CD14-positive monocyte (primary cell): ENCODE measurements around the gene AQP6. TPM values are rescaled to one million over a fixed set of nuclear protein-coding genes. Genes with fewer than 3 reads are reported as not detected.

ENCODE experiments used
- DNase-seq, 3 donors: peaks; one replicate each; pipeline ENCODE4 v3.0.0-alpha.2; 2011 to 2022
- H2AFZ ChIP-seq: 2 replicates; pipeline ENCODE4 v1.6.0; 2012; ENCODE audit warnings: mild to moderate bottlenecking, low read depth, low read length, inconsistent platforms; ENCODE audit not compliant: insufficient read depth, poor library complexity, severe bottlenecking
- H3K27ac ChIP-seq, 2 donors: 1 replicate in 1 of 2; 2 replicates in 1 of 2; pipeline ENCODE4 v1.5.1; 2012 to 2013; ENCODE audit warnings: low read length in 2 of 2, control low read depth in 1 of 2, inconsistent platforms in 1 of 2, low read depth in 1 of 2, mild to moderate bottlenecking in 1 of 2
- H3K27me3 ChIP-seq, 2 donors: one replicate each; pipeline versions ENCODE4 v1.6.0 to v1.6.1; 2011 to 2013; ENCODE audit warnings: low read length in 2 of 2; ENCODE audit not compliant: control insufficient read depth in 2 of 2, insufficient read depth in 2 of 2
- H3K36me3 ChIP-seq, 2 donors: replicated peaks in 1 of 2; 1 replicate in 1 of 2; 2 replicates in 1 of 2; pipeline versions ENCODE4 v1.5.1 to v1.6.1; 2012 to 2013; ENCODE audit warnings: low read length in 2 of 2, control low read depth in 1 of 2, inconsistent platforms in 1 of 2, mild to moderate bottlenecking in 1 of 2; ENCODE audit not compliant: insufficient read depth in 2 of 2, control insufficient read depth in 1 of 2
- H3K4me1 ChIP-seq, 2 donors: 1 replicate in 1 of 2; 2 replicates in 1 of 2; pipeline versions ENCODE4 v1.5.1 to v1.6.1; 2012 to 2013; ENCODE audit warnings: low read length in 2 of 2, control low read depth in 1 of 2, inconsistent platforms in 1 of 2, mild to moderate bottlenecking in 1 of 2, moderate library complexity in 1 of 2; ENCODE audit not compliant: insufficient read depth in 2 of 2, control insufficient read depth in 1 of 2
- H3K4me2 ChIP-seq: replicated peaks from 2 replicates; pipeline ENCODE3; 2012; ENCODE audit warnings: low read length, moderate library complexity, mild to moderate bottlenecking; ENCODE audit not compliant: poor library complexity, severe bottlenecking; ENCODE audit errors: extremely low read depth
- H3K4me3 ChIP-seq, 3 experiments: fragments of 200-600 bp in 1 of 3; sonication (generic) in 1 of 3; replicated peaks in 1 of 3; 1 replicate in 2 of 3; 2 replicates in 1 of 3; pipeline ENCODE4 v1.5.1; 2011 to 2013; ENCODE audit warnings: low read length in 3 of 3, mild to moderate bottlenecking in 3 of 3, control low read depth in 2 of 3, low read depth in 2 of 3, inconsistent platforms in 1 of 3, moderate library complexity in 1 of 3
- H3K79me2 ChIP-seq: 2 replicates; pipeline ENCODE4 v1.6.0; 2012; ENCODE audit warnings: mild to moderate bottlenecking, control low read depth, inconsistent platforms, low read length, moderate library complexity; ENCODE audit not compliant: insufficient read depth
- H3K9ac ChIP-seq: 2 replicates; pipeline ENCODE4 v1.6.0; 2017; ENCODE audit warnings: low read length, mild to moderate bottlenecking; ENCODE audit not compliant: insufficient read depth, poor library complexity, severe bottlenecking
- H3K9me3 ChIP-seq, 2 donors: replicated peaks in 1 of 2; 1 replicate in 1 of 2; 2 replicates in 1 of 2; pipeline versions ENCODE4 v1.5.1 to v1.6.1; 2012 to 2013; ENCODE audit warnings: low read length in 2 of 2, control low read depth in 1 of 2; ENCODE audit not compliant: control insufficient read depth in 1 of 2, insufficient read depth in 1 of 2
- H4K20me1 ChIP-seq: 2 replicates; pipeline ENCODE4 v1.6.0; 2012; ENCODE audit warnings: mild to moderate bottlenecking, low read length, control low read depth, moderate library complexity; ENCODE audit not compliant: insufficient read depth
- H3K27ac Mint-ChIP-seq, 7 donors: one replicate each; pipeline ENCODE4 v1.8.0; 2020; ENCODE audit warnings: mild to moderate bottlenecking in 7 of 7, mixed read lengths in 7 of 7, moderate library complexity in 6 of 7, inconsistent platforms in 2 of 7
- H3K27me3 Mint-ChIP-seq, 3 donors: one replicate each; pipeline ENCODE4 v1.8.0; 2021 to 2022; ENCODE audit warnings: low read depth in 3 of 3, mild to moderate bottlenecking in 3 of 3, mixed read lengths in 3 of 3, moderate library complexity in 3 of 3, inconsistent platforms in 1 of 3
- H3K36me3 Mint-ChIP-seq, 2 donors: one replicate each; pipeline ENCODE4 v1.8.0; 2020; ENCODE audit warnings: mixed read lengths in 2 of 2, inconsistent platforms in 1 of 2, mild to moderate bottlenecking in 1 of 2
- H3K4me1 Mint-ChIP-seq: one replicate; pipeline ENCODE4 v1.8.0; 2020; ENCODE audit warnings: mild to moderate bottlenecking, mixed read lengths
- H3K4me3 Mint-ChIP-seq, 2 donors: one replicate each; pipeline ENCODE4 v1.8.0; 2020; ENCODE audit warnings: mild to moderate bottlenecking in 2 of 2, mixed read lengths in 2 of 2, moderate library complexity in 1 of 2
- H3K9me3 Mint-ChIP-seq, 7 donors: one replicate each; pipeline ENCODE4 v1.8.0; 2020 to 2022; ENCODE audit warnings: mixed read lengths in 7 of 7, mild to moderate bottlenecking in 6 of 7, moderate library complexity in 6 of 7, inconsistent platforms in 2 of 7
- WGBS: methylation state at CpG from one replicate; pipeline ENCODE4 v1.1.5; 2013; ENCODE audit warnings: missing lambda C conversion rate; ENCODE audit not compliant: insufficient coverage; 5-methylcytosine and 5-hydroxymethylcytosine counted together
- intact Hi-C, 2 donors: fragments of 100-400 bp; cut with micrococcal nuclease; formaldehyde crosslinking; loops; one replicate each; pipeline versions ENCODE4 v1.15.0 to v1.15.1; 2023
- polyA plus RNA-seq, 3 donors: library from polyadenylated mRNA; depleted of rRNA in 1 of 3; unstranded in 2 of 3; stranded (reverse) in 1 of 3; fragments of 300-500 nt in 2 of 3; fragments of >200 nt in 1 of 3; fragmentation: Illumina TruSeq in 2 of 3; gene quantifications; 1 replicate in 2 of 3; 2 replicates in 1 of 3; pipeline ENCODE4 v1.2.3, GENCODE V29; 2012 to 2021
- TF ChIP-seq, protein P1 (sequence below): fragments of 200-600 bp; IDR thresholded peaks from one replicate; pipeline ENCODE4 v1.8.0; 2022; ENCODE audit warnings: antibody characterized with exemption, mild to moderate bottlenecking

AQP6 gene
- polyA plus RNA-seq, 3 donors, result 0.04 TPM; not detected in 2

GRCh38 chr12:49990273-49990672 is 17.5 kb downstream of the AQP6 start:
- peak overlapping the region; percentile 84 to 91 (median 90) for H3K27ac Mint-ChIP-seq
- H3K79me2 ChIP-seq, result peaks cover 7% of the 10 kb centered on the region
- H3K9me3 ChIP-seq, result no peaks in the 10 kb centered on the region
- peak overlapping the region; percentile 71 for H3K4me2 ChIP-seq
- peak overlapping the region in 1 of 2 donors; percentile 86 for H3K27ac ChIP-seq
- H3K4me1 Mint-ChIP-seq, result peaks cover 58% of the 10 kb centered on the region
- peaks cover 0 to 1% (median 0%) of the 10 kb centered on the region in 3 donors for H3K27me3 Mint-ChIP-seq
- intact Hi-C loops, result no loop called here
- peaks cover 57 to 65% of the 10 kb centered on the region in 2 donors for H3K4me1 ChIP-seq
- H4K20me1 ChIP-seq, result no peaks in the 10 kb centered on the region
- peak overlapping the region in 2 of 3 experiments; percentile 31 to 65 for H3K4me3 ChIP-seq
- TF ChIP-seq, protein P1, sequence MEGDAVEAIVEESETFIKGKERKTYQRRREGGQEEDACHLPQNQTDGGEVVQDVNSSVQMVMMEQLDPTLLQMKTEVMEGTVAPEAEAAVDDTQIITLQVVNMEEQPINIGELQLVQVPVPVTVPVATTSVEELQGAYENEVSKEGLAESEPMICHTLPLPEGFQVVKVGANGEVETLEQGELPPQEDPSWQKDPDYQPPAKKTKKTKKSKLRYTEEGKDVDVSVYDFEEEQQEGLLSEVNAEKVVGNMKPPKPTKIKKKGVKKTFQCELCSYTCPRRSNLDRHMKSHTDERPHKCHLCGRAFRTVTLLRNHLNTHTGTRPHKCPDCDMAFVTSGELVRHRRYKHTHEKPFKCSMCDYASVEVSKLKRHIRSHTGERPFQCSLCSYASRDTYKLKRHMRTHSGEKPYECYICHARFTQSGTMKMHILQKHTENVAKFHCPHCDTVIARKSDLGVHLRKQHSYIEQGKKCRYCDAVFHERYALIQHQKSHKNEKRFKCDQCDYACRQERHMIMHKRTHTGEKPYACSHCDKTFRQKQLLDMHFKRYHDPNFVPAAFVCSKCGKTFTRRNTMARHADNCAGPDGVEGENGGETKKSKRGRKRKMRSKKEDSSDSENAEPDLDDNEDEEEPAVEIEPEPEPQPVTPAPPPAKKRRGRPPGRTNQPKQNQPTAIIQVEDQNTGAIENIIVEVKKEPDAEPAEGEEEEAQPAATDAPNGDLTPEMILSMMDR, result no peak
- WGBS, result no CpG with 5 or more reads among the region's 4 CpGs
- H3K27me3 ChIP-seq, result no peaks in the 10 kb centered on the region
- peaks cover 32 to 43% of the 10 kb centered on the region in 2 donors for H3K36me3 Mint-ChIP-seq
- peak overlapping the region; percentile 21 to 80 for H3K4me3 Mint-ChIP-seq
- H3K9ac ChIP-seq, result peak overlapping the region; percentile 19
- peak overlapping the region; percentile 44 for H2AFZ ChIP-seq
- DNase-seq, result peak; percentile 53 to 92 (median 76)
- peaks cover 0 to 4% (median 0%) of the 10 kb centered on the region in 7 donors for H3K9me3 Mint-ChIP-seq
- H3K36me3 ChIP-seq, result peaks cover 16 to 36% of the 10 kb centered on the region in 2 donors

GRCh38 chr12:49998453-49998852 is 25.7 kb downstream of the AQP6 start:
- TF ChIP-seq, protein P1, result no peak
- no peak overlapping the region for H3K27ac ChIP-seq
- no peaks in the 10 kb centered on the region for H4K20me1 ChIP-seq
- no peaks in the 10 kb centered on the region for H3K27me3 ChIP-seq
- Mint-ChIP-seq H3K36me3 (peaks cover 51 to 93% of the 10 kb centered on the region in 2 donors), H3K4me1 (peaks cover 3% of the 10 kb centered on the region), H3K27me3 (no peaks in the 10 kb centered on the region), H3K9me3 (peaks cover 0 to 2% (median 0%) of the 10 kb centered on the region in 7 donors), H3K27ac (peak overlapping the region in 1 of 7 donors; percentile 73), H3K4me3 (no peak overlapping the region)
- no peak overlapping the region for H2AFZ ChIP-seq
- no peak overlapping the region for H3K4me2 ChIP-seq
- peaks cover 7% of the 10 kb centered on the region for H3K79me2 ChIP-seq
- H3K9ac ChIP-seq, result no peak overlapping the region
- no peaks in the 10 kb centered on the region for H3K9me3 ChIP-seq
- no peak for DNase-seq
- no CpG with 5 or more reads among the region's 2 CpGs for WGBS
- H3K36me3 ChIP-seq, result peaks cover 57 to 98% of the 10 kb centered on the region in 2 donors
- no peak overlapping the region for H3K4me3 ChIP-seq
- no peaks in the 10 kb centered on the region for H3K4me1 ChIP-seq
- intact Hi-C loops, result no loop called here
